ENCODE measurements around the gene TTC22.

TTC22 gene

GRCh38 chr1:54800899-54801759 lies at the start of gene TTC22:
Gene TTC22 (minus strand): TSS chr1:54801323. CDS start chr1:54801163, 160 bp downstream.
- no peak for DNase-seq

- DNase-seq = no peak
These were observed 49.6 kb upstream of the TTC22 start for GRCh38 chr1:54850737-54851136.

- DNase-seq = no peak
These were observed 49.1 kb upstream of the TTC22 start for GRCh38 chr1:54850069-54850730.

GRCh38 chr1:54849219-54850068 lies 48.3 kb upstream of the TTC22 start:
- DNase-seq = no peak

- DNase-seq = no peak
These were observed 47.2 kb upstream of the TTC22 start for GRCh38 chr1:54848134-54848948.

- no peak for DNase-seq
These were observed 45.7 kb upstream of the TTC22 start for GRCh38 chr1:54846716-54847284.

- no peak for DNase-seq
These were observed 45.2 kb upstream of the TTC22 start for GRCh38 chr1:54846301-54846700.

GRCh38 chr1:54845772-54846171 lies 44.6 kb upstream of the TTC22 start:
- no peak for DNase-seq

- DNase-seq = no peak
These were observed 43.4 kb upstream of the TTC22 start for GRCh38 chr1:54844564-54844963.

GRCh38 chr1:54843449-54843848 lies 42.3 kb upstream of the TTC22 start:
- DNase-seq = no peak

- DNase-seq = no peak
These were observed 41.8 kb upstream of the TTC22 start for GRCh38 chr1:54842963-54843362.

- DNase-seq = no peak
These were observed 41.2 kb upstream of the TTC22 start for GRCh38 chr1:54842206-54842915.

- DNase-seq = no peak
These were observed 38.7 kb upstream of the TTC22 start for GRCh38 chr1:54839824-54840223.

GRCh38 chr1:54838565-54839180 lies 37.5 kb upstream of the TTC22 start:
- DNase-seq = no peak

- no peak for DNase-seq
These were observed 36.1 kb upstream of the TTC22 start for GRCh38 chr1:54837002-54837853.

GRCh38 chr1:54836594-54836993 lies 35.5 kb upstream of the TTC22 start:
- DNase-seq = no peak

- DNase-seq = no peak
These were observed 34.8 kb upstream of the TTC22 start for GRCh38 chr1:54835970-54836369.

- DNase-seq = no peak
These were observed 34.2 kb upstream of the TTC22 start for GRCh38 chr1:54835131-54835898.

GRCh38 chr1:54834007-54834541 lies 33.0 kb upstream of the TTC22 start:
- no peak for DNase-seq
